ENCODE data around the gene HSF5.
A peak's percentile ranks its signal among the peaks of the same experiment; 100 is the strongest.
"Not testable (repeated sequence)": the region's sequence is repeated elsewhere in the genome, so short reads cannot be mapped to it uniquely, and the experiment has no call there.

Gene HSF5

GRCh38 chr17:58412961-58413586 lies 75.1 kb downstream of the HSF5 start:
- DNase-seq (ENCODE audit: low read depth), result peak; percentile 33

- no peak for DNase-seq (ENCODE audit: low read depth)
Measured at GRCh38 chr17:58412064-58412703, 76.0 kb downstream of the HSF5 start.

GRCh38 chr17:58411408-58411894 lies 76.8 kb downstream of the HSF5 start:
- no peak for DNase-seq (ENCODE audit: low read depth)

- no peak for DNase-seq (ENCODE audit: low read depth)
Measured at GRCh38 chr17:58410714-58411407, 77.3 kb downstream of the HSF5 start.

GRCh38 chr17:58409432-58409831 lies 78.8 kb downstream of the HSF5 start:
- DNase-seq (ENCODE audit: low read depth), result no peak

GRCh38 chr17:58403311-58403710 lies 84.9 kb downstream of the HSF5 start:
- no peak for DNase-seq (ENCODE audit: low read depth)

- DNase-seq (ENCODE audit: low read depth), result peak; percentile 69
Measured at GRCh38 chr17:58402679-58403078, 85.5 kb downstream of the HSF5 start.

- peak; percentile 73 for DNase-seq (ENCODE audit: low read depth)
Measured at GRCh38 chr17:58402047-58402446, 86.2 kb downstream of the HSF5 start.

GRCh38 chr17:58401287-58401686 lies 86.9 kb downstream of the HSF5 start:
- DNase-seq (ENCODE audit: low read depth), result no peak

GRCh38 chr17:58400826-58401225 lies 87.4 kb downstream of the HSF5 start:
- no peak for DNase-seq (ENCODE audit: low read depth)

- DNase-seq (ENCODE audit: low read depth), result no peak
Measured at GRCh38 chr17:58399974-58400373, 88.2 kb downstream of the HSF5 start.

GRCh38 chr17:58398574-58399266 lies 89.5 kb downstream of the HSF5 start:
- DNase-seq (ENCODE audit: low read depth), result no peak

GRCh38 chr17:58397421-58397820 lies 90.8 kb downstream of the HSF5 start:
- DNase-seq (ENCODE audit: low read depth), result not testable (repeated sequence)

- DNase-seq (ENCODE audit: low read depth), result no peak
Measured at GRCh38 chr17:58396173-58396572, 92.0 kb downstream of the HSF5 start.

GRCh38 chr17:58394534-58395223 lies 93.5 kb downstream of the HSF5 start:
- DNase-seq (ENCODE audit: low read depth), result no peak

GRCh38 chr17:58391302-58391984 lies 96.8 kb downstream of the HSF5 start:
- DNase-seq (ENCODE audit: low read depth), result peak; percentile 56

GRCh38 chr17:58390884-58391283 lies 97.3 kb downstream of the HSF5 start:
- DNase-seq (ENCODE audit: low read depth), result no peak

- no peak for DNase-seq (ENCODE audit: low read depth)
Measured at GRCh38 chr17:58388302-58389190, 99.7 kb downstream of the HSF5 start.

GRCh38 chr17:58387834-58388233 lies 100.4 kb downstream of the HSF5 start:
- no peak for DNase-seq (ENCODE audit: low read depth)

- DNase-seq (ENCODE audit: low read depth), result no peak
Measured at GRCh38 chr17:58386708-58387107, 101.5 kb downstream of the HSF5 start.

Data from ELR (cell line).